Fibroblast of the conjunctiva (primary cell): ENCODE data around the gene LAMB1.
"Not testable (repeated sequence)": the region's sequence is repeated elsewhere in the genome, so short reads cannot be mapped to it uniquely, and the experiment has no call there.

Experiments
- DNase-seq: peaks from one replicate; pipeline ENCODE4 v3.0.0-alpha.2; 2010; ENCODE audit warnings: low read depth

The LAMB1 gene

GRCh38 chr7:107946451-107946850 lies 56.5 kb downstream of the LAMB1 start:
- no peak for DNase-seq

- no peak for DNase-seq
Measured at GRCh38 chr7:107945332-107945731, 57.6 kb downstream of the LAMB1 start.

GRCh38 chr7:107944411-107945169 lies 58.4 kb downstream of the LAMB1 start:
- DNase-seq, result no peak

DNA sequence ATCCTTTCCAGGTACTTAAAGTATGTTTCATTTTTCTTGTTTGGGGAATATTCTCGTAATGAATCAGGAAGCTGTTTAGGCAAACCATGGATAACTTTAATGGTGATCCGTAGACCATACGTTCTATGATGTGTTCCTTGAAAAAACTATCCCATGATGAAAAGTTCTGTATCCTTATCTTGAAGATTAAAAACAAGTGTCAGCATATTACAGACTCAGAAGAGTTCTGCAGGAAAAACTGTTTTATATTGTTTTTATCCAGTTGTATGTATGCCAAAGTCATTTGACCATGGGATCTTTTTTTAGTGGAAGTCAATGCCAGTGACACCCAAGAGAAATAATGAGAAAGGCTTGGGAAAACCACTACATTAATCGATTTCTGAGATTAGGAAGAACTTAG lies 59.9 kb downstream of the LAMB1 start:
- no peak for DNase-seq

- DNase-seq, result no peak
Measured at GRCh38 chr7:107940951-107941350, 62.0 kb downstream of the LAMB1 start.

DNA sequence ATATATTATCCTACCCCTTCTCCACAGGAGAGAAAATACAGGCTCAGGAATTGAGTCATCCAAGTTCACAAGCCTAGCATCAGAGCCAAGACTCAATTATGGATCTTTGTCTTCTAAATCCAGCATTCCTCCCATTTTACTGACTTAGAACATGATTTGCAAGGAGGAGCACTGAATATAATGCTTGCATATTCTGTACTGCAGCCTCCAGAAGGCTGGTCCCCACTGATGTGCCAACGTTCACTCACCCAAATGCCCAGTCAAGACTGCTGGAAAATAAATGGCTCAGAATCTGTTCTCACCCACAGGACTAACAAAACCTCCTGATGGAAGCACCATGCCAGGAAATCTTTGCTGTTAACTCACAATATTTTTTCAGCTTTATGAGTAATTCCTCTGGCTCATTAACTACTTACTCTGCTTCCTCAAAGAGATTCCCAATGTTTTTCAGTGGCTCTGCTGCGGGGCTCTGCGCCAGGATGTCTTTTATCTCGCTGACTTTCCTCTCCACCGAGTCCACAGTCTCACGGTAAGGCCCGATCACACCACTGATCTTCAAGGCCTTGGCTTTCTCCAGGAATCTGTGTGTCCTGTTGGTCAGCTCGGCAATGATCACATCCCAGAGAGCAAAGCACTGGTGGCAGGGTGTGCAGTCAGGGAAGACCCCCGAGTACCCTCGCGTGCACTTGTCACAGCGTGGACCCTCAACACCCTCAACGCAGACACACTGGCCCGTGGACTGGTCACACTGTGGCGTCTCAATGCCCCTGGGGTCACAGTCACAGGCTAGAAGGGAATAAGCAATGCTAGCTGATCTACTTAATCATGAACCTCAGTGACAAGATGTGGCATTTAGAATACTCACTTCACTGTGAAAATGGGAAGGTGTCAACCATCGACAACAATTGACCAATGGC lies 63.1 kb downstream of the LAMB1 start:
- DNase-seq, result peak; percentile 37

GRCh38 chr7:107938456-107939250 lies 64.3 kb downstream of the LAMB1 start:
- DNase-seq, result no peak

GRCh38 chr7:107937531-107937930 lies 65.4 kb downstream of the LAMB1 start:
- no peak for DNase-seq

DNA sequence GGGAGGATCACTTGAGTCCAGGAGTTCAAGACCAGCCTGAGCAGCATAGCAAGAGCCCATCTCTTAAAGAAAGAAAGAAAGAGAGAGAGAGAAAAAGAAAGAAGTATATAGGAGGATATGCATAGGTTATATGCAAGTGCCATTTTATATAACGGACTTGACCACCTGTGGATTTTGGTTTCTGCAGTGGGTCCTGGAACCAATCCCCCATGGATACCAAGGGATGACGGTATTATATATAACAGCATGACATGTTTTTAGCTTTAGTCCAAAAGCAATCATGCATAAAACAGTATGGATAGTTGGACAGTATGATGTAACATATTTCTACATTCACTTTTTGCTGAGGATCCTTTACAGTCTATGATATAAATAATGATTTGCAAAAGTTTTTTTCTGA lies 66.6 kb downstream of the LAMB1 start:
- DNase-seq, result no peak

- DNase-seq, result no peak
Measured at GRCh38 chr7:107934991-107935770, 67.8 kb downstream of the LAMB1 start.

GRCh38 chr7:107933386-107934013 lies 69.5 kb downstream of the LAMB1 start:
- DNase-seq, result no peak

- DNase-seq, result no peak
Measured at GRCh38 chr7:107932805-107933204, 70.2 kb downstream of the LAMB1 start.

DNA sequence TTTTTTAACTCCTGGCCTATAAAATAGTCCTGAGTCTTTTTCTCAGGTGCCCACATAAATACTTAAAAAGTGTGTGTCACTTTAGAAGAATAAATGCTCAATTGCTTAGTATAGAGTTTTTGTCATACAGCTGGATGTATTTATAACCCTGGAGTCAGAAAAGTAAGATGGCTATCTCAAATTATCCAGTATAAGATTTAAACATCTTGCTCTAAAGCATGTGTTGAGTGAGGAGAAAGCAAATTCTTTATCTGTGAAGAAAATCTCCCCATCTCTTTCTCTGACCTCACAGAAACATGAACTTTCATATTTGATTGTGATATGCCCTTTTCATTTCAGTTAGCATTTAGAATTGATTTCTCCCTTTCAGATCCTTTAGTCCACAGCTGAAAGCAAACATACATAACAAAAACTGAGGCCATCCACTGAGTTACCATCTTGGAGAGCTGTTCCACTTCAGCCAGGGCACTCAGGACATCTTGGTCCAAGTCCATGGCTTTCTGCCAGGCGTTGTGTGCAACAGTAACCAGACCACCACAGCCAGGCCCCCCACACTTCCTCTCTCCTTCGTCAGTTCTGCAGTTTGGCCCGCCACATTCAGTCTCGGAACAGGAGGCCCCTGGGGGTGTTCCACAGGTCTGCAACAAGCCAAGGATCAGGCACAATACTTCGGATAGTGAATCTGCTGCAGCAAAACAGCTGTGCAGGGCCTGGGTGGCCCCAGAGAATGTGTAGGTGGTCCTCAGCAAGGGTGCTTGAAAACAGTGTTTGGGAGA lies 71.0 kb downstream of the LAMB1 start:
- no peak for DNase-seq

DNA sequence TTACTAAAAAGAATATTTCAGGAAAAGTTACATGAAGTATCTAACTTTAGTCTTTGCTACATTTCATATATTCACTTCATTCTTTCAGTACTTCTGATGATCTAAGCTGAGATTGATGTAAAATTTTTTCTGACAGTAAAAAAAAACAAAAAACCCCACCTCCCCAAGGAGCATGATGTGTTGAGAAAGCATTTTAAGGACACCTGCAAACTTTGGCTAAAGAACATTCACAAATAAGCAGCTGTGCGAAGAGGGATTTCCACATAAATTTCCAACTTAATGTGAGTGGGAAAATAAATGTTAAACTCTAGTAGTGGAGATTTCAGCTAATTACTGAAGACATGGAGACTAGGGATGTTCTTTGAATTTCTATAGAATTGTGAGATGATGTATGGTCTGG lies 76.5 kb downstream of the LAMB1 start:
- DNase-seq, result no peak

DNA sequence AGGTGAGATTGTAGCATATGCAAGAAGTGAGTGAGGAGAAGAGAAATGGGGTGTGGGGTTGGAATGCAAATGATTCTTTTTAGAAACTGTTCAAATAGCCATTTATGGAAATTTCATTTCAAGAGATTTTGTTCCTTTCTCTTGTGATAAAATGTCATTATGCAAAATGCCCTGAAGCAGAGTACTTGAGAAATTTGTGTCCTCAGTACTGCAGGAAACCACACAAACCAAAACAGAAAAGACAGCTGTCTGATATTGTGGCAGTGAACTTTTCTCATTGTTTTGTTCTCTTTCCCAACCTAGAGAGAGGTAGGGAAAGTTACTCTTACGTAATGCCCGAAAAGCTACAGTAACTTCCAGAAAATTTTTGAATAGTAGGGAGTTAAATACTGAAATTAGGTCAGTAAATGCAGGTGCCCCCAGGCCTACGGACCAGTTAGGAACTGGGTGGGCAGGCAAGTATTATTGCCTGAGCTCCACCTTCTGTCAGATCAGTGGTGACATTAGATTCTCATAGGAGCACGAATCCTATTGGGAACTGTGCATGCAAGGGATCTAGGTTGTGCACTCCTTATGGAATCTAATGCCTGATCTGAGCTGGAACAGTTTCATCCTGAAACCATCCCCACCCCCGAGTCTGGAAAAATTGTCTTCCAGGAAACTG lies 78.0 kb downstream of the LAMB1 start:
- no peak for DNase-seq

- no peak for DNase-seq
Measured at GRCh38 chr7:107922886-107923285, 80.1 kb downstream of the LAMB1 start.

- DNase-seq, result not testable (repeated sequence)
Measured at GRCh38 chr7:107921826-107922225, 81.1 kb downstream of the LAMB1 start.

DNA sequence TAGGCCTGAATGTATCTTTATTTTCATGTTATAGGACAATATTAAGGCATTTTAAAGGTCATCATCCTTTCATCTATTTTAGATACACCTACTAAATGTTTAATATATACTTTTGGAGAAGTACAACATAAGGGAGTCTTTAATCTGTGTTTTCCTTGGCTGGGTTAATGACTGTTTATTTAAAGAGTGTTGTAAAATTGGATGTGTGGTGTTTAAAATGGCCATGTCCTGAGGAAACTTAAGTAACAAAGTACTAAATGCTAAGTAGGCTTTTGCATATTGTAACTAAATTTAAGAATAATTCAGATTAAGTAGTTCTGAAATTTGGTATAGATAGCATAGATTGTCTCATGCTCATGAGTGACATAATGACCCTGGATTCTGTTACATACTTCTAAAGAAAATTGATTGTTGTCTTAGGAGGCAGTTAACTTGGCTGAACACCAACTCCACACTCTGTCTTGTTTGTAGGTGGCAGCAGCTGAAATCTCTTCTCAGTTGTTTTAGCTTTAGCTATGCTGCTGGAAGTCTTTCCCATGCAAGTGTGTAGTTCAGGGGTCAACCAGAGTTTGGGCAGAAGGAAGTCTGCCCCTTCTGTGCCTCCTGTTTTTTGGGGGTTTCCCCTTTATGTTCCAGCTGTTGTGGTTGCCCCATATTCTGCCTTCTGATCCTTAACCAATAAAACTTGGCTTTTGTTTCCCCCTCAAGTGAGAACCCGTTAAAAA lies 82.8 kb downstream of the LAMB1 start:
- DNase-seq, result no peak

GRCh38 chr7:107918948-107919347 lies 84.0 kb downstream of the LAMB1 start:
- DNase-seq, result no peak
